GM06990 (cell line): ENCODE data around the gene TCTN3.

Experiments
- DNase-seq: peaks from one replicate; pipeline ENCODE4 v3.0.0-alpha.2; 2011; ENCODE audit not compliant: insufficient read length; ENCODE audit errors: extremely low read depth
- H3K27me3 ChIP-seq: replicated peaks from 2 replicates; pipeline ENCODE4 v1.6.0; 2011; ENCODE audit warnings: low read length; ENCODE audit not compliant: control insufficient read depth, insufficient read depth
- H3K36me3 ChIP-seq: 2 replicates; pipeline ENCODE4 v1.5.1; 2011; ENCODE audit warnings: low read length; ENCODE audit not compliant: control insufficient read depth, insufficient read depth
- H3K4me3 ChIP-seq: replicated peaks from 2 replicates; pipeline ENCODE4 v1.5.1; 2011; ENCODE audit warnings: low read depth, mild to moderate bottlenecking, control low read depth, low read length
- TF ChIP-seq, protein P1 (sequence below): IDR thresholded peaks from 2 replicates; pipeline ENCODE4 v1.5.1; 2011; ENCODE audit warnings: low read length, control low read depth, mild to moderate bottlenecking, inconsistent platforms; ENCODE audit not compliant: insufficient read depth, poor library complexity, severe bottlenecking

The TCTN3 gene

GRCh38 chr10:95650232-95650631 lies 43.5 kb downstream of the TCTN3 start:
- no peaks in the 10 kb centered on the region for H3K27me3 ChIP-seq
- no peak overlapping the region for H3K4me3 ChIP-seq
- DNase-seq: no peak
- TF ChIP-seq, protein P1, sequence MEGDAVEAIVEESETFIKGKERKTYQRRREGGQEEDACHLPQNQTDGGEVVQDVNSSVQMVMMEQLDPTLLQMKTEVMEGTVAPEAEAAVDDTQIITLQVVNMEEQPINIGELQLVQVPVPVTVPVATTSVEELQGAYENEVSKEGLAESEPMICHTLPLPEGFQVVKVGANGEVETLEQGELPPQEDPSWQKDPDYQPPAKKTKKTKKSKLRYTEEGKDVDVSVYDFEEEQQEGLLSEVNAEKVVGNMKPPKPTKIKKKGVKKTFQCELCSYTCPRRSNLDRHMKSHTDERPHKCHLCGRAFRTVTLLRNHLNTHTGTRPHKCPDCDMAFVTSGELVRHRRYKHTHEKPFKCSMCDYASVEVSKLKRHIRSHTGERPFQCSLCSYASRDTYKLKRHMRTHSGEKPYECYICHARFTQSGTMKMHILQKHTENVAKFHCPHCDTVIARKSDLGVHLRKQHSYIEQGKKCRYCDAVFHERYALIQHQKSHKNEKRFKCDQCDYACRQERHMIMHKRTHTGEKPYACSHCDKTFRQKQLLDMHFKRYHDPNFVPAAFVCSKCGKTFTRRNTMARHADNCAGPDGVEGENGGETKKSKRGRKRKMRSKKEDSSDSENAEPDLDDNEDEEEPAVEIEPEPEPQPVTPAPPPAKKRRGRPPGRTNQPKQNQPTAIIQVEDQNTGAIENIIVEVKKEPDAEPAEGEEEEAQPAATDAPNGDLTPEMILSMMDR: no peak
- peaks cover 10% of the 10 kb centered on the region for H3K36me3 ChIP-seq

DNA sequence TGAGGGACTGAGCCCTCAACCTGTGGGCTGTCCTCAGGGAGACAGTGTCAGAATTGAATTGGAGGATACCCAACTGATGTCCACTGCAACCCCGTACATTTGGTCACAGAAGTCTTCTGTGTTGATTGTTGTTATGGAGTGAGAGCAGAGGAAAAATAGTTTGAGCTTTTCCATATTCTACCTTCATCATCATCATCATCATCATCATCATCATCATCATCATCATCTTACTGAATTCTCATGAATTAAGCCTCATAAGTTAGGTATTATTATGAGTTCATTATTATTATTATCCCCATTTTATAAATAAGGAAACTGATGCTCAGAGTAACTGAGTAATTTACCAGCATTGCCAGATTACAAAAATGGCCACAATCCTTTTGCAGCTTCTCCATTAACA lies 45.6 kb downstream of the TCTN3 start:
- Histone ChIP-seq H3K27me3 (no peaks in the 10 kb centered on the region), H3K4me3 (no peak overlapping the region), H3K36me3 (peaks cover 12% of the 10 kb centered on the region)
- TF ChIP-seq, protein P1: no peak
- no peak for DNase-seq

GRCh38 chr10:95646160-95646559 lies 47.6 kb downstream of the TCTN3 start:
- no peak for DNase-seq
- Histone ChIP-seq H3K36me3 (peaks cover 18% of the 10 kb centered on the region), H3K4me3 (no peak overlapping the region), H3K27me3 (no peaks in the 10 kb centered on the region)
- TF ChIP-seq, protein P1: no peak

DNA sequence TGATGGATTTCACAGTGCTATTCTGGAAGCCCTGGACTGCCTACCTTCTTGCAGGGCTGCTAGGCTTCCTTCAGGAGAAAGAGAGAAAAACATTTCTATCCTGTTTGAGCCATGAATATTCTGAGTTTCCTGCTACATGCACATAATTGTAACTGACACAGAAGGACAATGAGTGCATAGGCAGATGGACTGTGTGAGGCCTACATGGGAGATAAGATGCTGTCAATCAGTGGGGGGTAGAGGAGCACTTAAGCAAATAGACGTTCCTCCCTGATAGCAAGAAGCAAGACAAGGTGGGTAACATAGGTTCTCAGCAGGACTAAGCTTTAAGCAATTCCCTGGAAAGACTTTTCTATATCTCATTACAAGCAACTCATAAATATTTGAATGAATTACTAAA lies 48.8 kb downstream of the TCTN3 start:
- Histone ChIP-seq H3K4me3 (no peak overlapping the region), H3K36me3 (peaks cover 20% of the 10 kb centered on the region), H3K27me3 (no peaks in the 10 kb centered on the region)
- TF ChIP-seq, protein P1: no peak
- DNase-seq: no peak

DNA sequence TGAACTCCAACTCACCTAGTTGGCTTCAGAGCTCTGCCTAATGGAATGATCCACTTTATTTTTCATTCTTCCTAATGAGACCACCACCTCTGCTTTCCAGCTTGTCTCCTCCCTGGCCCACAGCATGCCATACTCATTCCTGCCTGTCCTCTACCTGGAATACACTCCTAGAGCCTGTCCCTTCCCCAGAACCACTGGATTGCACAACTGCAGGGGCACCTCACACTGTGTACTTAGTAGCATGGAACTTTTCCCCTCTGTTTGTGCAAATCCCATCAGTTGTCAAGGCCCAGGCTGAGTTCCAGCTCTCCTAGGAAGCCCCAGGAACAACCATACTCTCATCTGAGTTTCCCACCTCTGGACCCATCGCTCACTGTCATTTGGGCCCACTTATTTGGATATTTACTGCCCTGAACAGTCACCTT lies 52.8 kb downstream of the TCTN3 start:
- no peak for DNase-seq
- Histone ChIP-seq H3K36me3 (peaks cover 26% of the 10 kb centered on the region), H3K27me3 (no peaks in the 10 kb centered on the region), H3K4me3 (no peak overlapping the region)
- TF ChIP-seq, protein P1: no peak

DNA sequence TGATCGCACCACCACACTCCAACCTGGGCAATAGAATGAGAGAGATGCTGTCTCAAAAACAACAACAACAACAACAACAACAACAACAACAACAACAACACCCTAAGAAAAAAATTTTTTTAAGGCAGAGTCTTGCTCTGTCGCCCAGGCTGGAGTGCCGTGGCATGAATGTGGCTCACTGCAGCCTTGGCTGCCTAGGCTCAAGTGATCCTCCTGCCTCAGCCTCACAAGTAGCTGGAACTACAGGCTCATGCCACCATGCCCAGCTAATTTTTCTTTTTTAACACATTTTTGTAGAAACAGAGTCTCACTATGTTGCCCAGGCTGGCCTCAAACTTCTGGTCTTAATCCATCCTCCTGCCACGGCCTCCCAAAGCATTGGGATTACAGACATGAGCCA lies 55.8 kb downstream of the TCTN3 start:
- H3K36me3 ChIP-seq: peaks cover 32% of the 10 kb centered on the region
- H3K27me3 ChIP-seq: no peaks in the 10 kb centered on the region
- TF ChIP-seq, protein P1: no peak
- H3K4me3 ChIP-seq: no peak overlapping the region
- no peak for DNase-seq
